ENCODE measurements around the gene BICD1.

Gene BICD1

DNA sequence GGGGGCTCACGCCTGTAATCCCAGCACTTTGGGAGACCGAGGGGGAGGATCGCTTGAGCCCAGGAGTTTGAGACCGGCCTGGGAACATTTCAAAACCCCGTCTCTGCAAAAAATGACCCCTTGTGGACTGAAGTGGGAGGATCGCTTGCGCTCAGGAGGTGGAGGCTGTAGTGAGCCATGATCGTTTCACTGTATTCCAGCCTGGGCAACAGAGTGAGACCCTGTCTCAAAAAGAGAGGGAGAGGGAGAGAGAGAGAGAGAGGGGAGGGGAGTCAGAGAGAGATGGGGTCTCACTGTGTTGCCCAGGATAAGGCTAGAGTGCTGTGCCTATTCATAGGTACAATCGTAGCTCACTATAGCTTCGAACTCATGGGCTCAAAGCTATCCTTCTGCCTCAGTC lies 295.5 kb downstream of the BICD1 start:
- no peak overlapping the region for H3K27ac ChIP-seq
- no peak for TF ChIP-seq ZFX (IDR thresholded peaks at IDR 0.05)
- TF ChIP-seq, protein P1, sequence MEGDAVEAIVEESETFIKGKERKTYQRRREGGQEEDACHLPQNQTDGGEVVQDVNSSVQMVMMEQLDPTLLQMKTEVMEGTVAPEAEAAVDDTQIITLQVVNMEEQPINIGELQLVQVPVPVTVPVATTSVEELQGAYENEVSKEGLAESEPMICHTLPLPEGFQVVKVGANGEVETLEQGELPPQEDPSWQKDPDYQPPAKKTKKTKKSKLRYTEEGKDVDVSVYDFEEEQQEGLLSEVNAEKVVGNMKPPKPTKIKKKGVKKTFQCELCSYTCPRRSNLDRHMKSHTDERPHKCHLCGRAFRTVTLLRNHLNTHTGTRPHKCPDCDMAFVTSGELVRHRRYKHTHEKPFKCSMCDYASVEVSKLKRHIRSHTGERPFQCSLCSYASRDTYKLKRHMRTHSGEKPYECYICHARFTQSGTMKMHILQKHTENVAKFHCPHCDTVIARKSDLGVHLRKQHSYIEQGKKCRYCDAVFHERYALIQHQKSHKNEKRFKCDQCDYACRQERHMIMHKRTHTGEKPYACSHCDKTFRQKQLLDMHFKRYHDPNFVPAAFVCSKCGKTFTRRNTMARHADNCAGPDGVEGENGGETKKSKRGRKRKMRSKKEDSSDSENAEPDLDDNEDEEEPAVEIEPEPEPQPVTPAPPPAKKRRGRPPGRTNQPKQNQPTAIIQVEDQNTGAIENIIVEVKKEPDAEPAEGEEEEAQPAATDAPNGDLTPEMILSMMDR (conservative IDR thresholded peaks at IDR 0.05) = no peak

DNA sequence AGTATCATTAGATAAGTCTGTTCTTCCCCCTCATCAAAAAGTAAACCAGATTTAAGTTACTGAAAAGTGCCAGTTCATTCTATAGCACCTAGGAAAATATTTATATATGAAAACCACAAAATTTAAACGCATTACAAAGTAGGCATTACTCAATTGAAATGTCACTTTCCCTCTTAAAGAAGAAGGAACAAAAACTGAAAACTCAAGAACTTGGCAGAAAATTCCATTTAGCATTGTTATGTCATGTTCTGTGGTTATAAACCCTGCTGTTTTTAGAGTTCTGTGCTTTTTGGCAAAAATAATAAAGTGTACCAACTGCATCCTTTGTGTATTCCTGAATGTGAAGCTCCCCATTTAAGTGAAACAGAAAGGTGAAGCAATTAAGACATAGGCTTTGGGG lies 296.3 kb downstream of the BICD1 start:
- TF ChIP-seq, protein P1 (conservative IDR thresholded peaks at IDR 0.05) = no peak
- TF ChIP-seq ZFX (IDR thresholded peaks at IDR 0.05) = no peak
- no peak overlapping the region for H3K27ac ChIP-seq

DNA sequence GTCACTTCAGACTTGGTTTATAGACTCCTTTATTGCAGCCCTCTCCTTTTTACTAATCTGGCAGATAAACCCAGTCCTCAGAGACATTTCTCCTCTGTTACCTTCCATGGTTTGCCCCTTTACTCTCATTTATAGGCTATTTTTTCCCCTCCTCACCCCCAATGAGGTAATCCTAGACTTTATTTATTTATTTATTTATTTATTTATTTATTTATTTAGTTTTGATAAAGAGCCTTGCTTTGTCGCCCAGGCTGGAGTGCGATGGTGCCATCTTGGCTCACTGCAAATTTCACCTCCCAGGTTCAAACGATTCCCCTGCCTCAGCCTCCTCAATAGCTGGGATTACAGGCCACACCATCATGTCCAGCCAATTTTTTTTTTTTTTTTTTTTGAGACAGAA lies 301.1 kb downstream of the BICD1 start:
- H3K27ac ChIP-seq = no peak overlapping the region
- TF ChIP-seq, protein P1 (conservative IDR thresholded peaks at IDR 0.05) = no peak
- no peak for TF ChIP-seq ZFX (IDR thresholded peaks at IDR 0.05)

DNA sequence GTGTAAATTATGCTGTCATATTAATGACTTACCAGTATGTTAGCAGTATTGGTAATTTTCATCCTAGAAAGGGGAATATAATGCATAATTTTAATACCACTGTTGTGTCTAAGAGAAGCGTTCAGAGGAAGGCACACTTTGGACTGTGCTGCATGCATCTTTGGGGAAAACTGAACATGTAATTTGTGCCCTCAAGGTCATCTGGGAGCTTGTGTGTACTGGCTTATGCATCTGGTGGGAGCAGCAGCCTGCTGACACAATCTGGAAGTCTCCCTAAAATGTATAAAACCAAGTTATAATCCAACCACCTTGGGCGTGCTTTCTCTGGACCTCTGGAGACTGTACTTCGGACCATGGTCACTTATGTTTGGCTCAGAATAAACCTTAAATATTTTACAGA lies 306.8 kb downstream of the BICD1 start:
- no peak for TF ChIP-seq ZFX (IDR thresholded peaks at IDR 0.05)
- TF ChIP-seq, protein P1 (conservative IDR thresholded peaks at IDR 0.05) = no peak
- no peak overlapping the region for H3K27ac ChIP-seq

DNA sequence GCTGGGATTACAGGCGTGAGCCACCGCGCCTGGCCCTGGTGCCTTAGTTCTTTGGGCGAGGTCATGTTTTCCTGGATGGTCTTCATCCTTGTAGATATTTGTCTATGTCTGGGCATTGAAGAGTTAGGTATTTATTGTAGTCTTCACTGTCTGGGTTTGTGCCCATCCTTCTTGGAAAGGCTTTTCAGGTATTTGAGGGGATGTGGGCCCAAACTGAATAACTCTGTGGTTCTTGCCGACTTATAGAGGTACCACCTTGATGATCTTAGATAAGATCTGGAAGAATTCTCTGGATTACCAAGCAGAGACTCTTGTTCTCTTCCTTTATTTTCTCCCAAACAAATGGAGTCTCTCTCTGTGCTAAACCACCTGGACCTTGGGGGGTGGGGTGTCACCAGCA lies 311.6 kb downstream of the BICD1 start:
- no peak for TF ChIP-seq ZFX (IDR thresholded peaks at IDR 0.05)
- TF ChIP-seq, protein P1 (conservative IDR thresholded peaks at IDR 0.05) = no peak
- no peak overlapping the region for H3K27ac ChIP-seq

DNA sequence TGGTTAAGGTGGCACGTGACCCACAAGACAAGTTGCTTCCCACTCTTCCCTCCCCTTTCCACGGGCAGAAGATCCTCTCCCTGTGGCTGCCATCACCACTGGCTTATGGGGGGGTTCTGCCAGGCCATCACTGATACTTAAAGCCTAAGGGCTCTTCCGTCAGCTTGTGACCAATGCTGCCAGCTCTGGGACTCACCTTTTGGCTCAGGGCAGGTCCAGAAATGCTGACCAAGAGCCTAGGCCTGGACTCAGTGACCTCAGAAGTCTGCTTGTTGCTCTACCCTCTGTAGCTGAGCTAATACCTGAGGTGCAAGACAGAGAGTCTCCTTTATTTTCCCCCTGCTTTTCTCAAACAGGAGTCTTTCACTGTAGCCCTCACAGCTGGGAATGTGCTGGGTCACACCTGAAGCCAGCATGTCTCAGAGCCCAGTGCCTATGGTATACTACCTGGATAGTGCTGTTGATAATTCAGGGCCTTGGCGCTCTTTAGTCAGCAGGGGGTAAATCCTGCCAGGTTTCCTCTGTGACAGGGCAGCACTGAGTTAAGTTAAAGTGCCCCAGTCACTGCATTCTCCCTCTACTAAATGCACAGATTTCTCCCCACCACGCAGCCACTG lies 312.4 kb downstream of the BICD1 start:
- no peak for TF ChIP-seq ZFX (IDR thresholded peaks at IDR 0.05)
- TF ChIP-seq, protein P1 (conservative IDR thresholded peaks at IDR 0.05) = no peak
- peak overlapping the region; percentile 1; the same call in 1 of the 2 replicates for H3K27ac ChIP-seq

DNA sequence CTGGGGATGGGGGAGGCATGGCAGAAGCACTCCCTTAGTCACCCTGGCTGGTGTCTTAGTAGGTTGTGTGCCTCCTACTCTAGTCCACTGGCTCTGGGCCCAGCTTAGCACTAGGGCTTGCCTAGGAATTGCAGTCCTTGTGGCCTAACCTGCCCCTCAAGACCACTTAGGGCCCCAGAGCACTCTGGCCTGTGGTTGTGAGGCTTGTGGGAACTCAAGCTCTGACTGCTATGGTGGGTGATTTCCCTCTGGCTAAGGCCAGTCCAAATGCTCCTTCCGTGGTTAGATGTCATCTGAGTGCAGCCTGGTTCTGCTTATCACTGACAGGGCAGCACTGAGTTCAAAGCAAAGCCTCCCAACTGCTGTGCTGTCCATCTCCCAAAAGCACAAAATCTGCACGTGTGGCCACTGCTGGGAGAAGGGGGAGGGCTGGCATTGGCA lies 312.9 kb downstream of the BICD1 start:
- H3K27ac ChIP-seq = peak overlapping the region; percentile 1; the same call in 1 of the 2 replicates
- TF ChIP-seq, protein P1 (conservative IDR thresholded peaks at IDR 0.05) = no peak
- TF ChIP-seq ZFX (IDR thresholded peaks at IDR 0.05) = no peak
